HG03460 (cell line): Measurements from ENCODE around the gene FOXP1.

Experiments used
- ATAC-seq: cut with Tn5 transposase; IDR thresholded peaks from one replicate; pipeline ENCODE4 v1.9.1; 2021; ENCODE audit not compliant: unreplicated experiment

Gene FOXP1

DNA sequence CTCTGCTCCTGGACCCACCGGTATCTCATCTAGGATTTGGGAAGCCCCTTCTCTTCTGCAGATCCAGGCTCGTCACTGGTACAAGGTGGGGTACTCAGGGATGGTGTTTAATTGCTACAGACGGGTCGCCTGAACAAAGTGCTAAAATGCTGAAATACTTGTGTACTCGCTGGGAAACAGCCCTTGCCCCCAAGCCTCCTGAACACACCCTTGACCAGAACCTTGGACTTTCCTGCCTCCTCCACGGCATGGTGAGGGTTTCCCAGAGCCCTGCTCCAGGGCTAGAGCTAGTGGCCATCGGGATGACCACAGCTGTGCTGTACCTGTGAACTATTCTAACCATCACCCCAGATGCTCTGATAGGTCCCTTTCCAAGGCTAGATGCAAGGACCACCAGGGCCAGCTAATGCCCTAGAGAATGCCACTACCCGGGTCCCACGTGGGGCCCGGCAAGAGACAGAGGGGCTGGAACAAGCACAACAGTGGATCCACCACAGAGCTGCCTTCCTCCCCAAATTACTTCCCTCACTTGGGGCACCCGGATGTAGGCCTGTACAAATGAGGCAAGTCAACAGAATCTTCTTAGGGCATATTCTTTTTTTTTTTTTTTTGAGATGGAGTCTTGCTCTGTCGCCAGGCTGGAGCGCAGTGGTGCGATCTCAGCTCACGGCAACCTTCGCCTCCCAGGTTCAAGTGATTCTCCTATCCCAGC is 267.3 kb downstream of the FOXP1 start:
- ATAC-seq: no peak

DNA sequence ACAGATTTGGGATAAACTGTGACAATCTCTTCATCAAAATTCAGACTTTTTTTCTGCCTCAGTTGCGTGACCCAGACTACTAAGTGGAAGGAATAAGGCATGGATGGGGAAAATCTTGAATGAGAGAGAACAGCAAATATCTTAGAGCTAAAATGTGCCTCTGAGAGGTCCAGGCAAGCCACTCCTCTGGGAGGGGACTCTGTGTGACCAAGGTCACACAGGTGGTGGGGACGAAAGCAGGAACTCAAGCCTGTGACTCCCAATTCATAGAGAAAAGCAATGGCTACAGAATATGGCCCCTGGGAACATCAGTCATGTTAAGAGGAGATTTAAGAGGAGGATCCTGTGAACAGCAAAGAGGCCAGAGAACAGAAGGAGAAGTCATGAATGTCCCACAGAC is 268.1 kb downstream of the FOXP1 start:
- ATAC-seq: no peak

GRCh38 chr3:71313844-71314243 is 269.7 kb downstream of the FOXP1 start:
- no peak for ATAC-seq

DNA sequence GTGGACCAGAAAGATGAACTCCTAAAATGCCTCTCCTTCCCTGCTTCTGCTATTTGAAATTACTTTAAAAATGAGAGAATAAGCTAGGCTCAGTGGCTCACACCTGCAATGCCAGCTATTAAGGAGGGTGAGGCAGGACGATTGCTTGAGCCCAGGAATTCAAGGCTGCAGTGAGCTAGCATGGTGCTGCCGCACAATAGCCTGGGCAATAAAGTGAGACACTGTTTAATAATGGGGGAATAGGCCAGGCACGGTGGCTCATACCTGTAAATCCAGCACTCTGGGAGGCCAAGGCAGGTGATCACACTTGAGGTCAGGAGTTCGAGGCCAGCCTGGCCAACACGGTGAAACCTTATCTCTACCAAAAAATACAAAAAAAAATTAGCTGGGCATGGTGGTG is 271.1 kb downstream of the FOXP1 start:
- ATAC-seq: no peak

DNA sequence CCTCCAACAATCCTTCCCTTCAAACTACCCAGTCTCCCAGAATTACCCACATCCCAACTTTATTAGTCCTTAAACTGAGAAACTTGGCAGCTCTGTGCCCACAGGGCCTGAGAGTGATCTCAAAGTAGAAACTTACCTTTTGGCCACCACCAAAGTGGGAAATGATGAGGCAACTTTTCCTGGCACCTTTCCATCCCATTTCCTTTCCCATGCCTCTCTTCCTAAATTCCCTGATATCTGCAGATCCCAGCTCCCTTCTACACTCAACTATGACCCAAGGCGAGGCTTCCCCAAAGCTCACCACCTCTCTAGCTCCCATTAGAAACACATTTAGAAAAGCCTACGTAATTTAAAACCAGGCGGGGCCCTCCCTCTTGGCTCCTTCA is 271.9 kb downstream of the FOXP1 start:
- ATAC-seq: no peak

- no peak for ATAC-seq
Observed at GRCh38 chr3:71310980-71311660, 272.4 kb downstream of the FOXP1 start.

- ATAC-seq: no peak
Observed at GRCh38 chr3:71310359-71310979, 273.1 kb downstream of the FOXP1 start.

GRCh38 chr3:71309886-71310285 is 273.6 kb downstream of the FOXP1 start:
- ATAC-seq: no peak

DNA sequence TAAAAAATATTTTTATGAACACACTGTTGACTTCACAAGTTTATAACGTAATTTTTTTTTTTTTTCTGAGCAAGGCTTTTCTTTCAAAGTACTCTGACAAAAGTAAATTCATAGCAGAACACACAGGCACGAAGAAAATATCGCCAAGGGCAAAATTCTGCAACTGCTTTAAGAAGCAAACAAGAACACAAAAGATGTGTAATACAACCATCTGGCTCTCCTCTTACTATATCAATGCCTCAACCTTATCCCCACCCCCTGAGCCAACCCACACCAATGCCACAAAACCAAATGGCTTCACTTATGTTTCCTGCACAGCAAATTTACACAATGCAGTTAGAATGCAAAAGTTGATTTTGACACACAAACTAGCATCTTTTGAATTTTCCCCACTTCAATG is 274.2 kb downstream of the FOXP1 start:
- ATAC-seq: no peak

DNA sequence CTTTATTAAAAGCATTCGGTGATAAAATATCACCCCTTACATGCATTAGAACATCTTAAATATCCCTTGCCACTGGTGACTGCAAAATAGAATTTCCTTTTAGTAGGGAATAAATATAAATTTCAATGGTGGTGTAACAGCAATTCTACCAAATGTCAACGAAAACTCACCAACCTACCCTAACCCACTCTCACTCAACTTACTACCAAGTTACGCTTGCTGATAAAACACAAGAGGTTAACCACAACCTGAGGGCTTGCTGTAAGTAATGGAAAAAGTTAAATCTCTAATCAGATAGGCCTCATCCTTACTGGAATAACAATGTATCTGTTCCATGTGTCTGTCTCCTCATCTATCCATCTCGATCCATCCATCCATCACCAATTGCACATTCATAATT is 274.7 kb downstream of the FOXP1 start:
- ATAC-seq: no peak

- no peak for ATAC-seq
Observed at GRCh38 chr3:71307991-71308697, 275.4 kb downstream of the FOXP1 start.

DNA sequence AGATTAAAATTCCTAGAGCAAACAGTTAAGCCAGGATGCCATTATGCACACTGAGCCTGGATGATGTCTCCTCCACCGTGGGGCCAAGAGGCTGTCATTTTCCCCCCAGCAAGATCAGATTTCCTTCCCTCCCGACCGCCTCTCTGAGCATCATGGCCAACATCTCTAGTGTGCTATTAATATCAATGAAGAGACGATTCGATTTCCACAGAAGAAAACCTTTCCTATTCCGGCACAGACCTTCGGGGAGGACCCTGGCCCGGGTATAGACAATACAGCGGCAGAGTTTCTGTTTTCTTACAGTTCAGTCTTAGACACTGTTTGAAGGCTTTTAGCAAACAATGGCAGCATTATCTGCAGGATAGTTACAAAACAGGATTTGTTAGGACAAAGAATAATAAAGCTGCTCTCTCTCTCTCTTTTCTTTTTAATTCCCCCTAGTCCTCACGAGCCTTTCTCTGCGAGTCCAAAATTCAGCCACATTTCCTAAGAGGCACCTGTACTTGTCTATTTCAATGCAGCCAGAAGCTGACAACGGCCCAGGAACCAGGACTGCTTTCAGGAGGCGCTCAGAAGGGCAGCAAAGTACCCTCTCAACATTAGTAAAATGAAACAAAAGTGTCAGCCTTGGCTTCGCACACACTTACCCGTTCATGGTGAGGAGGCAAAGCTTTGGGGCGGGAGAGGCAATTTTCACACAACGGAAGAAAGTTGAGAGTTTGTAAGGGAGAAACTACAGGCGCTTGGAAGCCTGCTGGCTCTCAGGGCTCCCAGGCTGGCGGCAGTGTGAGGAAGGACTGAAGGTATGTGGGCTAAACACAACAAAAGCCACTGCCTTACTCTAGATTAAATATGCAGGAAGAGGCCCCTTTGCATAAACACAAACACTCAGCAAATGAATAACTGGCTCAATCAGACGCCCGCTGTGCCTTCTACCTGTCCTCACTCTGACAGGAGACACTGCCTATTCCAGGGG is 278.0 kb downstream of the FOXP1 start:
- ATAC-seq: no peak

- no peak for ATAC-seq
Observed at GRCh38 chr3:71304684-71305083, 278.8 kb downstream of the FOXP1 start.

DNA sequence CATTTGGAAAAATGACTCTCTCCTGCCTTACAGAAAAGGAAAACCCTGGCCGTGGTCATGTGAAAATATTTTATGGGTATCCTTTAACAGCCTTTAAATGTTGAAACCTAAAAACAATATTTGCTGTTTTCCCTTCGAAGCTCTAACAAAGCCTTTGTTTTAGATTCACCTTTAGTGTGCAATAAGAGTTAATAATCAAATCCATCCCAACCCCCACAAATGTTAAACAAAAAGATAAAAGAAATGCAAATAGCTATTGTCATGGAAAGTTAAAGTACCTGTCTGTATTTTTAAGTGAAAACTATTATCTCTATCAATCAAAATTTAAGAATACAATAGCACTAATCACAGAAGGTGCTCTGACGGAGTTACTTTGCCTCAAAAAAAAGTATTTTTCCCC is 279.3 kb downstream of the FOXP1 start:
- ATAC-seq: no peak

DNA sequence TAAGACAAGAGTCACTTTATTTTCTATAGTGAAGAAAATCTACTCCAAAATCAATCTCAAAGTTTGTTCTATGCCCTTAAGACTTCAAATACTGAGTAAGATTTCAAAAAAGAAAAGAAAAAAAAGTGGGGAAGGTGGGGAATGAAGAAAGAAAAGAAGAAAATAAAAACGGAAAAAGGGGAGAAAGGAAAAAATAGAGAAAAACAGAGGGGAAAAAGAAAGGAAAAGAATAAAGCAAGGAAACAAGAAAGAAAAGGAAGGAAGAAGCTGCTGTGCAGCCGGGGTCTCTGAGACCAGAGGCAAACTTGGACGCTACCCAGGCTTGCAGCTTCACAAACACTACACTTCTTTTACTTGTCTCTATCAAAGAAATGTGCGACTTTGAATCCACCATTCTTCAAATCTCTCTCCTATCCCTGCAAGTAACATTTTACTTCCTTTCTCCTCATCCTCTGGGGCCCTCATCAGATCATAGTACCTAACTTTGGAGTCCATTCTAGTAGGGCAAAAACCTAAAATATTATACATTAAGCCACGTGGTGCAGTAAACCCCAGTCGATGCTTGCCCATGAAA is 279.8 kb downstream of the FOXP1 start:
- ATAC-seq: no peak

- no peak for ATAC-seq
Observed at GRCh38 chr3:71302604-71303003, 280.9 kb downstream of the FOXP1 start.

GRCh38 chr3:71300951-71301393 is 282.6 kb downstream of the FOXP1 start:
- ATAC-seq: no peak

- ATAC-seq: no peak
Observed at GRCh38 chr3:71299160-71299559, 284.4 kb downstream of the FOXP1 start.

GRCh38 chr3:71294919-71295318 is 288.6 kb downstream of the FOXP1 start:
- ATAC-seq: no peak

DNA sequence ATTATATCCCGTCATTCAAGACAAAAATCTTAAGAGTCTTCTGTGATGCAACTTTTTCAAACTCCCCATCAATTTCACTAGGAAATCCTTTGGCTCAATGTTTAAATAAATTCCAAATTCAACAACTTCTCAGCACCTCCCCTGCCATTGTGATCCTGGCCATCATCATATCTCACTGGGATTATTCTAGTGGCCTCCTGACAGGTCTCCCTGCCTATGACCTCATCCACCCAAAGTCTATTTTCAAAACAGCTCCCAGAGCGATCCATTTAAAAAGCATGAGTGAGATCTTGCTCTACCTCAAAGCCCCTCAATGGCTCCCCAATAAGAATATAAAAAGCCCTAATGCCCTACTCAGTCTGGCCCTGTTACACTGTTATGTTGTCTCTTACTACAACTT is 293.2 kb downstream of the FOXP1 start:
- ATAC-seq: no peak
